MM.1S (cell line): Measurements from ENCODE around the gene KIAA1755.

Experiments
- DNase-seq: peaks from one replicate; pipeline ENCODE4 v3.0.0-alpha.2; 2015
- H2AFZ ChIP-seq: fragments of 300-600 bp; sonication (generic); 2 replicates; pipeline ENCODE4 v1.6.0; 2016; ENCODE audit warnings: antibody characterized with exemption, low read length
- H3F3A ChIP-seq: fragments of 300-600 bp; sonication (generic); 2 replicates; pipeline ENCODE4 v1.6.1; 2016; ENCODE audit warnings: mild to moderate bottlenecking, antibody characterized with exemption, low read length, moderate library complexity, mixed read lengths; ENCODE audit not compliant: insufficient read depth
- H3K27ac ChIP-seq: fragments of 300-600 bp; sonication (generic); 2 replicates; pipeline ENCODE4 v1.5.1; 2016; ENCODE audit warnings: mild to moderate bottlenecking, low read length
- H3K27me3 ChIP-seq: fragments of 300-600 bp; sonication (generic); replicated peaks from 2 replicates; pipeline ENCODE4 v1.6.0; 2016; ENCODE audit warnings: low read length; ENCODE audit not compliant: insufficient read depth
- H3K36me3 ChIP-seq: fragments of 300-600 bp; sonication (generic); replicated peaks from 2 replicates; pipeline ENCODE4 v1.6.1; 2016; ENCODE audit warnings: mild to moderate bottlenecking, low read length, mixed read lengths; ENCODE audit not compliant: insufficient read depth
- H3K4me1 ChIP-seq: fragments of 300-600 bp; sonication (generic); 2 replicates; pipeline ENCODE4 v1.6.1; 2016; ENCODE audit warnings: low read length, mixed read lengths
- H3K4me2 ChIP-seq: fragments of 300-600 bp; sonication (generic); 2 replicates; pipeline ENCODE4 v1.6.0; 2016; ENCODE audit warnings: low read depth, low read length
- H3K4me3 ChIP-seq: fragments of 300-600 bp; sonication (generic); 2 replicates; pipeline ENCODE4 v1.5.1; 2016; ENCODE audit warnings: low read length, mixed read lengths
- H3K79me2 ChIP-seq: fragments of 300-600 bp; sonication (generic); 2 replicates; pipeline ENCODE4 v1.6.1; 2016; ENCODE audit warnings: mixed run types, low read length, mixed read lengths
- H3K9ac ChIP-seq: fragments of 300-600 bp; sonication (generic); 2 replicates; pipeline ENCODE4 v1.6.1; 2016; ENCODE audit warnings: low read length, mixed read lengths
- H3K9me2 ChIP-seq: fragments of 300-600 bp; sonication (generic); replicated peaks from 2 replicates; pipeline ENCODE4 v1.6.1; 2016; ENCODE audit warnings: mild to moderate bottlenecking, low read length, mixed read lengths; ENCODE audit not compliant: insufficient read depth
- H3K9me3 ChIP-seq: fragments of 300-600 bp; sonication (generic); replicated peaks from 2 replicates; pipeline ENCODE4 v1.6.1; 2016; ENCODE audit warnings: mild to moderate bottlenecking, low read length, mixed read lengths; ENCODE audit not compliant: insufficient read depth
- H4K20me1 ChIP-seq: fragments of 300-600 bp; sonication (generic); 2 replicates; pipeline ENCODE4 v1.6.1; 2016; ENCODE audit warnings: mild to moderate bottlenecking, low read length, moderate library complexity, mixed read lengths; ENCODE audit not compliant: insufficient read depth
- CTCF ChIP-seq: fragments of 300-600 bp; sonication (generic); IDR thresholded peaks from 2 replicates; pipeline ENCODE4 v1.5.1; 2016; ENCODE audit warnings: antibody characterized with exemption, low read length, mixed read lengths
- EZH2 ChIP-seq: fragments of 300-600 bp; sonication (generic); optimal IDR thresholded peaks from 2 replicates; pipeline ENCODE3; 2017; ENCODE audit warnings: low read depth, mild to moderate bottlenecking, antibody characterized with exemption, low read length, mixed read lengths
- EZH2phosphoT487 ChIP-seq: fragments of 300-600 bp; sonication (generic); IDR thresholded peaks from 2 replicates; pipeline ENCODE4 v1.6.1; 2018; ENCODE audit warnings: antibody characterized with exemption, low read length

Gene KIAA1755

GRCh38 chr20:38277691-38278090 lies 17.2 kb upstream of the KIAA1755 start:
- Histone ChIP-seq H3K4me1 (peaks cover 5% of the 10 kb centered on the region; the same call in 1 of the 2 replicates), H3K9me3 (no peaks in the 10 kb centered on the region), H3K9ac (no peak overlapping the region), H2AFZ (no peak overlapping the region), H4K20me1 (no peaks in the 10 kb centered on the region), H3K79me2 (no peaks in the 10 kb centered on the region), H3K36me3 (no peaks in the 10 kb centered on the region), H3K9me2 (no peaks in the 10 kb centered on the region), H3F3A (no peaks in the 10 kb centered on the region), H3K27me3 (no peaks in the 10 kb centered on the region), H3K27ac (no peak overlapping the region), H3K4me3 (no peak overlapping the region), H3K4me2 (no peak overlapping the region)
- TF ChIP-seq CTCF = no peak
- no peak for TF ChIP-seq EZH2
- no peak for TF ChIP-seq EZH2phosphoT487
- no peak for DNase-seq

- TF ChIP-seq EZH2phosphoT487 (no peak), CTCF (no peak), EZH2 (no peak)
These were observed 16.8 kb upstream of the KIAA1755 start for GRCh38 chr20:38277285-38277684.

GRCh38 chr20:38275815-38276550 lies 15.4 kb upstream of the KIAA1755 start:
- no peak overlapping the region for H3K27ac ChIP-seq
- H3K9me3 ChIP-seq = no peaks in the 10 kb centered on the region
- no peak for DNase-seq
- no peak overlapping the region for H3K4me3 ChIP-seq
- H3K36me3 ChIP-seq = no peaks in the 10 kb centered on the region
- H3K9me2 ChIP-seq = no peaks in the 10 kb centered on the region
- H3K4me2 ChIP-seq = no peak overlapping the region
- H3K4me1 ChIP-seq = no peaks in the 10 kb centered on the region
- no peaks in the 10 kb centered on the region for H3K27me3 ChIP-seq
- H3K9ac ChIP-seq = no peak overlapping the region
- no peaks in the 10 kb centered on the region for H3F3A ChIP-seq
- TF ChIP-seq EZH2phosphoT487 (no peak), CTCF (no peak), EZH2 (no peak)
- no peak overlapping the region for H2AFZ ChIP-seq
- H4K20me1 ChIP-seq = no peaks in the 10 kb centered on the region
- no peaks in the 10 kb centered on the region for H3K79me2 ChIP-seq

More at GRCh38 chr20:38277285-38277684, 16.8 kb upstream of the KIAA1755 start:
- no peak overlapping the region for H3K27ac ChIP-seq
- no peak overlapping the region for H3K4me2 ChIP-seq
- H3K9ac ChIP-seq = no peak overlapping the region
- H3K27me3 ChIP-seq = no peaks in the 10 kb centered on the region
- H3K79me2 ChIP-seq = no peaks in the 10 kb centered on the region
- no peak for DNase-seq
- H3K36me3 ChIP-seq = no peaks in the 10 kb centered on the region
- no peaks in the 10 kb centered on the region for H4K20me1 ChIP-seq
- no peaks in the 10 kb centered on the region for H3F3A ChIP-seq
- H3K4me3 ChIP-seq = no peak overlapping the region
- H3K9me2 ChIP-seq = no peaks in the 10 kb centered on the region
- H2AFZ ChIP-seq = no peak overlapping the region
- H3K9me3 ChIP-seq = no peaks in the 10 kb centered on the region
- peaks cover 1% of the 10 kb centered on the region; the same call in 1 of the 2 replicates for H3K4me1 ChIP-seq
